ENCODE results near the gene RSPO3.

Gene RSPO3

GRCh38 chr6:127164036-127164435 is 45.6 kb downstream of the RSPO3 start:
- no peak for DNase-seq

GRCh38 chr6:127164565-127164964 is 46.1 kb downstream of the RSPO3 start:
- no peak for DNase-seq

DNA sequence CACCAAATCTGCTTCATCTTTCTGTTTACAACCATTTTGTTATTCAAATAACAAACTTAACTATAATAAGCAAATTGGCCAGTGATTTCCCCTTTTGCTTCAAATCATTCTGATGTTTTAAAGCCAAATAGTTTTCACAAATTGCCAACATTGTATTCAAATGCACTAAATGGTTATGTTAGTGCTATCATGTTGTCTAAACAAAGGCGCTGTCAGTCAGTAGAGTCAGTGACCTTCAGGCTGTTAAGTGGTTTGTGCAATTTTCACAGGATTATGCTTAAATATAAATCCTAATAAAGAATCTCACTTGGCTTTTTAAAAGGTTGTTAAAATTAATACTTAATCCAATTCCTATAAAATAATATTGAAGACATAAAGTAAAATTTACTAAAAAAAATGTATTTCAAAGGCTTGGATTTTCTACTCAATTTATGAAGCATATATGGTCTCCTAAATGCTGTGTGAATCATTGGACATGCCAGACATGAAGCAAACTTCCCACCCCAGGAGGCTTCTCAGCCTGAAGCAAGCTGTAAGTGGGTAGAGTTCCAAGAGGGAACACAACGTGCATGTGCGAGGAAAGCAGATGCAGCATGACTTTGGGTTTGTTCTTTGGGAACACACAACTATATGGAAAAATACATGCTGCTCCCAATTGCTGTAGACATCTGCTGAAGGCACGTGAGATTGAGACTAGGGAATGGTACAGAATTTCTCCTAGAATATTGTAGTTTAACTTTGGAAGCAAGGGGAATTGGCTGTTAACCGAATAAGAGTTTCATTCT is 54.9 kb downstream of the RSPO3 start:
- no peak for DNase-seq

DNA sequence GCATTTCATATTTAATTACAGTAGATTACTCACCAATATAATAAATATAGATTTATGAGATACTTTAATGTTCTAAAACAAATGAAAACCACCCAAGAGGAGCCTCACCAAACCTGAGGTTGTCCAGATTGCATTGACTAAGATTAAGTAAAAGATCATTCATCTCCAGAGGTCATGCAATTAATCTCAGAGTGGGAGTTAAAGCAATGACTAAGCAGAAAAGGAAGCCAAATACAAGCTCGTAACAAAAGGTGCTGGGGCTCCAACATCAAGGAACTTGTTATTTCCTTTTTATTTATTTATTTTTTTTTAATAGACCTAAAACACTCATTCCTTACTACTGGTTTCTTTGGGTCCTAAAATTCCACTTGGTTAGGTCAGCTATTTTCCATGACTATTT is 57.7 kb downstream of the RSPO3 start:
- DNase-seq: no peak

GRCh38 chr6:127177030-127177922 is 58.8 kb downstream of the RSPO3 start:
- DNase-seq: no peak

GRCh38 chr6:127177923-127178231 is 59.4 kb downstream of the RSPO3 start:
- no peak for DNase-seq

- DNase-seq: no peak
Measured at GRCh38 chr6:127178746-127179145, 60.3 kb downstream of the RSPO3 start.

- no peak for DNase-seq
Measured at GRCh38 chr6:127180426-127180825, 62.0 kb downstream of the RSPO3 start.

DNA sequence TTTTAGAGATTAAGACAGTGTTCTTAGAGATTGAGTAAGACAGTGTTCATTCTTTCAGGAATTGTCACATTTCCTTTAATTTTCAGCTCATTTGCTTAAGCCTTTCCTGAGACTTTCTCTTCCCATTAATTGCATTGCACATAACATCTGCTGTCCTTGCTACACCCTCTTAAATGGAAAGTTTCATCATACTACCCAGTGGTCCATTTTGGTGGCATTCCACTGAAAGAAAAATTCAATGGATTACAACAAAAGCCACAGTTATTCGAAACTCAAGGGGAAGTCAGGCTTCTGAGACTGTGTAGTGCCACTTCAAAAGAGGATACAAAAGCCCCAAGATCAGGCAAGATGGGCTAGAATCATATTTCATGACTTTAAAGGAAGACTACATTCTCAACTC is 64.0 kb downstream of the RSPO3 start:
- DNase-seq: no peak

DNA sequence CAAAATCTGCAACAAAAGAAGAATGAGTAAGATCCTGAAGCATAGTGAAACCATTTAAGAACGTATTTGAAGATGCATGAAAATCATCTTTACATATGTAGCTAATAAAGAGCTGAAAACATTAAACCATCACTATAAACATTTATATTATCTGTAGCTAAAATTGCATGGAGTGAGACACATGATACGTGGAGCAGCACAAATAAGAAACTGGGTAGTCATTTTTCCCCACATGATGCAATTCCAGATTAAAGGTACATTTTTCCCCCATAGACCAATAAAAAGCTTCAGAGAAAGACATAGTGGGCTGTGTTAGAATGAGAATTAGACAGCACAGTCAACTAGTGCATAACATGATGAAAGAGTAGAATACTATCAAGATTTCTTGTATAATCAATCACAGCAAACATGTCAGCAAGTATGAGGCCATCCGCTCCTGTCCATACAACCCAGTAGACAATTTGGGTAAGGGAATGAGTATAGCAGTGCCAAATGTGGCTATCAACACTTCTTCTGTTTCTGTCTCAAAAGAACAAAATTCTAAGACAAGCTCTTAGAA is 67.0 kb downstream of the RSPO3 start:
- DNase-seq: no peak

DNA sequence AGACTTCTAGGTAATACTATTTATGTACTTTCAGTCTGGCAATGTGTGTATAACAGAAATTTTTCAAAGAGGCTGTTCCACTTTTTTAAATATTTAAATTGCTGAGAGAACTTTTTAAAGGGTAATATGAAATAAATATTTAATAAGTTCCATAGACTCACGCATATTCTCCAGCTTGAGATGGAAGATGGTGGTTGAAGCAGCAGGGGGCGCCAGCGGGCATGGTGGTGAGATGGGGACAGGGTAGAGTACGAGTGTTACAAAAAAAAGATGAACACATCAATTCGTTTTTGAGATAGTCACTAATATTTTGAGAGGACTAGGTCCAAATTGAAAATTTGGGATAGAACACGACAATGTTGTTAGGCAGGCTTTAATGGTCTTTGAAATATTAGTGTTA is 68.4 kb downstream of the RSPO3 start:
- peak; percentile 18 for DNase-seq

- no peak for DNase-seq
Measured at GRCh38 chr6:127188744-127189143, 70.3 kb downstream of the RSPO3 start.

GRCh38 chr6:127190552-127190951 is 72.1 kb downstream of the RSPO3 start:
- peak; percentile 4 for DNase-seq

DNA sequence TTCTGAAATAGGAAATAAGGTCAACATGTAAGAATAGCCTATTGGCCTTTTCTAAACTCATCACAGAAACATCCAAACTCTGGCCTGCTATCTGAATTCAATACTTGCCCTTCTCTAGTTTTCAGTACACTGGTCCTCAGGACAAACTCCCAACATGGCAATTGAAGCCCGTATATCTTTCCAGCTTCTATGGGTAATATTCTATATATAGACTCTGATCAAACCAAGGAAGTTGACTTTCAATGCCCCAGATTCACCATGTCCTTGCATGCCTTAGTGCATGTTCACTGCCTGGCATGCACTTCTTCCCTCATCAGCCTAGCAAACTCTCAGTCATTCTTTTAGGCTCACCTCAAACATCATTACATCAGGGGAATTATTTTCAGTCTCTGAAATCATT is 73.2 kb downstream of the RSPO3 start:
- no peak for DNase-seq

DNA sequence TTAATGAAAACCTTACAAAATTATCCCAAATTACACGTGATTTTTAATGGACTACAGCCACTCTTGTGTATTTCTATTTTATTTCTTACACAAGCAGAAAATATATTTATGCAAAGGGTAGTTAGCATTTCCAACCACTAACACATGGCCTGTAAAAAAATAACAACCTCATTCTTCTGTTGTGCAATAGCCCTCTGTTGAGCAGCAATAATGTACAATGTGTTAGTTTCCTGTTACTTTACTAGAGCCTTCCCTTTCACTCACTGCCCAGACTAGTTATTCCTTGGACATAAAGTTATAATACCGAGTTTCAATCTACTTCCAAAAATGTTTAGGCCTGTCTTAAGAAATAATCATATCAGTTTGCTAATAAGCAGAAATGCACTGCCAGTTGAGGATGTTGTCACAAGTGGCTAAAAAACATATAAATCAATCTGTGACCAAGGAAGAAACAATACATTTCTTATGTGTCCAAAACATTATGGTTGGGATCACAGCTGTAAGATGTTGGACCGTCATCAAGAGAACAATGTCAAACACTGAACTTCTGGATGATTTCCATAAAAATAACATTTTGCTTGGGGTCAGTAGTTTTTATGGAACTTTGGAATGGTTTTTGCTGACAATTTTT is 74.6 kb downstream of the RSPO3 start:
- no peak for DNase-seq

- DNase-seq: no peak
Measured at GRCh38 chr6:127195833-127196232, 77.4 kb downstream of the RSPO3 start.

DNA sequence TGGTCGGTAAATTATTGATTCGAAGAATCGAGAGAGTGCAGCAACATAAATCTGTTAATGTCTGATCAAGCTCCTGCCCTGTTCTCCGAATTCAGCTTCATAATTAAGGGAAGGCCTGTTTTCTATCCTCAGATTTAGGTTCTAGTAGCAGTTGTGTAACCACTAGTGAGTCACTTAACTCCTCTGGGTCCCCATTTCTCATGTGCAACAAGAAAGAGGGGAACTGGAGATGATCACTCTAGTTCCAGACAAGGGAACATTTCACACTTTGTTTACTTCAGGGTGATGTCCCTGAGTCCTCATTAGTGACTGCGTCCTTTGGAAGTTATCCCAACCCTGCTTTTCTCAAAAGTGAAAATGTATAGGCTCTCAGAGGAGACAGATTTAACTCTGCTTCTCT is 80.1 kb downstream of the RSPO3 start:
- no peak for DNase-seq

- DNase-seq: no peak
Measured at GRCh38 chr6:127199470-127199869, 81.0 kb downstream of the RSPO3 start.

GRCh38 chr6:127200114-127200513 is 81.6 kb downstream of the RSPO3 start:
- DNase-seq: no peak

DNA sequence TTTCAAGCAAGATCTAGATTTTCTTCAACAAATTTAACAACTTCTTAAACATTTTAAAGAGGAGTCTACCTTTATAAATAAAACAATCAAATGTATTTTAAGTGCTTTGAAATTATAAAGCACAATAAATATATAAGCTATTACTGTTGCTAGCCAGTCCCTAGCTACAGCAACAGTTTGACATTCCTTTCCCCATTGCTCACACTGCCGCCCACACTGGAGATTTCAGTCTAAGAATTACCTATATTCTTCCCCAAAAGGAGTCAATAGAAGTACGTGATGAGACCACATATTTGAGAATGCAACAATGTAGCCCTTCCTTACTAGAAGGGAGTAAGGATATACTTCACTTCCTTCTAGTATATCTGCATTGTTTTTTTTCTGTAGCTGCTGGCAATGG is 82.8 kb downstream of the RSPO3 start:
- no peak for DNase-seq

DNA sequence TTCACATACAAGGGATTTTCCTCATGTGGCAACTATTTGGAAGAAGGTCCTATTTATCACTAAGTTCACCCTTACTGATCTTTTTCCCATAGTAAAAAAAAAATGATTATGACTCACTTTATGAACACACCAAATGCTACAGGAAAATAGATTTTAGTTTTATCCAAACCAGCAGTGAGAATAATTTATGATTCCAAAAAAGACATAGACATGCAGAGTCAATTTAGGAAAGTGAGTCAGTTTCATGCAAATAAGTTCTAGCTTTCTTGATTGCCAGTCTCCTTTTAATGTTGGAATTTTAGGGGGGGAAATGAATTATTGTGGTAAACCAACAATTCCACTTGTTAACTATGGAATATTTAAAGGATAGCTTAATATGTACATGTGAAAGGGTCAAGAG is 84.2 kb downstream of the RSPO3 start:
- no peak for DNase-seq

DNA sequence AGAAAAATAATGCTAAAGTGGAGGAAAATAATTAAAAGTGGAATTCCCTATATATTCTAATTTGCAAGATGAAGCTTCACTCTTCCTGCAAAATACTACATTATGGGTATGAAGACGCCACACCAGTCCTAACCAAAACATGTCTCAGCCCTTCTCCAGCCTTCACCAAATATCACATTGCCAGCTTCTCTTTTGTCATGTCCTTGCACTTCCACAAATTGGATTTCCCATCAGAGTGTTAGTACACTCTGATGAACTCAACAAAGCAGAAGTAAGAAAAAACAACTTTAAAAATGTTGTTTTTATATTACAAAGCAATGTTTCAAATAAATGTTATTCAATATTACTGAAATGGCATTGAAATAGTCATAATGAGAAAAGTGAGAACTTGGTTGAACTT is 85.8 kb downstream of the RSPO3 start:
- DNase-seq: no peak

DNA sequence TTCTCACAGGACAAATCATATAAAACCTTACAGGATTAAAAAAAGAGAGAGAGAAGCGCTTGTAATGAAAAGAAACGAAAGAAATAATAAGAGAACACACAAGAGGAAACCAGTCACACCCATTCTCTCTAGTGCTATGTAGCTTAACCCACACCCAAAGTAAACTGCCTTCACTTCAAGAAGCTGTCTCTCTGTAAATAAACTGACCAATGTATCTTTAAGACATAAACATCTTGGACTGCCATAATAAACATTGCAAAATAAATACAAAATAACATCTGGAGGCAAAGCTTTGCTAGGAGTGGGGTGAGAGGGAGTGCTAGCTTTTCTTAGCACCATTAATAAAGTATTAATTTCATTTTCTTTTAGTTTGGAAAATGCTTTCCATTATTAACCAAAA is 86.6 kb downstream of the RSPO3 start:
- DNase-seq: no peak
